BJ (cell line): ENCODE data around the gene ATP12A. TPM values are rescaled to one million over a fixed set of nuclear protein-coding genes. Genes with fewer than 3 reads are reported as not detected.

ENCODE experiments used
- CTCF ChIA-PET: fragments of 350-600 bp; formaldehyde crosslinking; extraction: SDS; loops from one replicate; lab custom pipeline; 2021; ENCODE audit warnings: antibody characterized with exemption, inconsistent platforms; lab: Yijun Ruan, JAX
- POLR2A ChIA-PET: fragments of 300-600 bp; sonication (Branson Sonifier 250); formaldehyde crosslinking; extraction: SDS; loops from one replicate; lab custom pipeline; 2021; ENCODE audit warnings: antibody characterized with exemption; lab: Charles Lee
- DNase-seq: peaks from one replicate; pipeline ENCODE4 v3.0.0-alpha.2; 2011; ENCODE audit warnings: low read depth
- H3K27me3 ChIP-seq: 2 replicates; pipeline ENCODE4 v1.6.0; 2011; ENCODE audit warnings: low read length; ENCODE audit not compliant: control insufficient read depth, insufficient read depth
- H3K36me3 ChIP-seq: 2 replicates; pipeline ENCODE4 v1.5.1; 2011; ENCODE audit warnings: low read length; ENCODE audit not compliant: control insufficient read depth, insufficient read depth
- H3K4me3 ChIP-seq: 2 replicates; pipeline ENCODE4 v1.5.1; 2011; ENCODE audit warnings: low read depth, mild to moderate bottlenecking, control low read depth, low read length
- polyA plus RNA-seq: library from polyadenylated mRNA; depleted of rRNA; stranded (reverse); fragments of >200 nt; gene quantifications from 2 replicates; pipeline ENCODE4 v1.2.3, GENCODE V29; 2011; rRNA removed
- small RNA-seq: library from RNA; depleted of rRNA; stranded (forward); fragments of <200 nt; gene quantifications from one replicate; pipeline ENCODE3, GENCODE V24; 2012; ENCODE audit warnings: low replicate concordance, low read depth; ENCODE audit not compliant: insufficient read length
- TF ChIP-seq, protein P1 (sequence below): IDR thresholded peaks from 2 replicates; pipeline ENCODE4 v1.5.1; 2011; ENCODE audit warnings: low read depth, mild to moderate bottlenecking, control low read depth, inconsistent platforms, low read length, moderate library complexity; ENCODE audit not compliant: insufficient read depth

Gene ATP12A
- polyA plus RNA-seq, 1 experiment: not detected

DNA sequence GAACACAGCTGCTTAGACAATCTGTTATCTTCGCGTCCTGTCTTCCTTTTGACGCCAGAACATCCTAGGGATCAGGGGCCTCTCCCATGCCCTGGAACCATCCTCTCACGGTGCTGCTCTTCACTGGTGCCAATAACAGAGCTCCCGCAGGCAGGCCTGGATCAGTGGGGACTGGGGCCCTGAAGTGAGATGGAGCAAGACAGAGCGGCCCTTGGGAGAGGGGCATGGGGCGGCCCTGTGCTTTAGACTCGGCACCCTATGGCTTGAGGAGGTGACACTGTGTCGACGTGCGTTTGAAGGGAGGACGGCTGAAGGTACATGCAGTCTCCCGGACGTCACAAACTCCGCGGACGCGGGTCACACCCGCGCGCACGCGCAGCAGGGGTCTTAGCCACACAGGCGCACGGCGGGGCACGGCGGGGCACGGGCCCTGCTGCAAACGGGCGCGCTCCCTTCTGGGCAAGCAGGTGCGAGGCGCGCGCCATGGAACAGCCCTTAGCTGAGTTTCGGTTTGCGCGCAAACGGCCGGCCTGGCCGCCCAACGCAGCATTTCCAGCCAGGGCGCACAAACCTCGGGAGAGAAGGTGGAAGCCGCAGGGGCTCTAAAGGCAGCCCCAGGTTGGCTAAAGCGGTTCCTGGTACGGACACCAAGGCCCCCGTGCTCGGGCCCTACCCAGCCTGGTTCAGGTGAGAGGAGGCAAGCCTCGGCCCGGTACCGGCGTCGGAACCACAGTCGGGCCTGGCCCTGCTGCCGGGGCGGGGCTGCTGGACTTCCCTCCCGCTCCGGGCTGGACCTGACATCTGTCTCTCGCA lies 67.2 kb downstream of the ATP12A start:
- H3K36me3 ChIP-seq: no peaks in the 10 kb centered on the region
- CTCF ChIA-PET: interaction anchor here (1.0 kb wide), 1 partner anchor 54 kb away, joined by 3 read pairs; no protein-coding TSS in a partner anchor
- H3K27me3 ChIP-seq: peaks cover 13% of the 10 kb centered on the region
- POLR2A ChIA-PET: no interaction called here
- no peak for DNase-seq
- TF ChIP-seq, protein P1, sequence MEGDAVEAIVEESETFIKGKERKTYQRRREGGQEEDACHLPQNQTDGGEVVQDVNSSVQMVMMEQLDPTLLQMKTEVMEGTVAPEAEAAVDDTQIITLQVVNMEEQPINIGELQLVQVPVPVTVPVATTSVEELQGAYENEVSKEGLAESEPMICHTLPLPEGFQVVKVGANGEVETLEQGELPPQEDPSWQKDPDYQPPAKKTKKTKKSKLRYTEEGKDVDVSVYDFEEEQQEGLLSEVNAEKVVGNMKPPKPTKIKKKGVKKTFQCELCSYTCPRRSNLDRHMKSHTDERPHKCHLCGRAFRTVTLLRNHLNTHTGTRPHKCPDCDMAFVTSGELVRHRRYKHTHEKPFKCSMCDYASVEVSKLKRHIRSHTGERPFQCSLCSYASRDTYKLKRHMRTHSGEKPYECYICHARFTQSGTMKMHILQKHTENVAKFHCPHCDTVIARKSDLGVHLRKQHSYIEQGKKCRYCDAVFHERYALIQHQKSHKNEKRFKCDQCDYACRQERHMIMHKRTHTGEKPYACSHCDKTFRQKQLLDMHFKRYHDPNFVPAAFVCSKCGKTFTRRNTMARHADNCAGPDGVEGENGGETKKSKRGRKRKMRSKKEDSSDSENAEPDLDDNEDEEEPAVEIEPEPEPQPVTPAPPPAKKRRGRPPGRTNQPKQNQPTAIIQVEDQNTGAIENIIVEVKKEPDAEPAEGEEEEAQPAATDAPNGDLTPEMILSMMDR: no peak
- H3K4me3 ChIP-seq: peak overlapping the region; percentile 17; the same call in 1 of the 2 replicates

DNA sequence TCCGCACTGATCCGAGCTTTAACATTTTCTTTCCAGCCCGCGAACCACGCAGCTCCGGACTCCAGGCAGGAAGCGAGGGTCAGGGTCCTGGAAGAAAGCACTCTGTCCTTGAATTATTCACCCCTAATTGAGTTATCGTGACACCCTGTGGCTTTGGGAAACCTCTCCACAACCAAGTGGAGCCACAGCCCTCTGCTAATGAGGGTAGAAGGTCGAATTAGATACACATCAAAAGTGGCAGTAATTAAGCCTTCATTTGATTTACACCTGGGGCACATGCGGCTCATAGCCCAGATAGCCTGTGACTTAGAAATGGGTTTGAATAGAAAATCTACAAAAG lies 67.8 kb downstream of the ATP12A start:
- H3K27me3 ChIP-seq: peaks cover 15% of the 10 kb centered on the region
- ChIA-PET POLR2A (no interaction called here), CTCF (no interaction called here)
- TF ChIP-seq, protein P1: no peak
- H3K36me3 ChIP-seq: no peaks in the 10 kb centered on the region
- no peak for DNase-seq
- no peak overlapping the region for H3K4me3 ChIP-seq

GRCh38 chr13:24759197-24759596 lies 79.0 kb downstream of the ATP12A start:
- Histone ChIP-seq H3K27me3 (no peaks in the 10 kb centered on the region), H3K36me3 (no peaks in the 10 kb centered on the region), H3K4me3 (no peak overlapping the region)
- ChIA-PET CTCF (no interaction called here), POLR2A (no interaction called here)
- DNase-seq: no peak
- TF ChIP-seq, protein P1: no peak

Small RNA genes within 50 kb of the gene (small RNA-seq; reads per million reads assigned to genes)
- gene RNY1P7: not detected

Other genes with a start within 250 kb of the ATP12A start
- 46.5 and 63.5 TPM in 2 replicates for gene PARP4, start 167.6 kb upstream of the ATP12A start, polyA plus RNA-seq
- not detected in 2 replicates for gene RNF17, start 83.8 kb downstream of the ATP12A start, polyA plus RNA-seq